Astrocyte of the hippocampus (primary cell): ENCODE measurements around the gene CDH23.
A peak's percentile ranks its signal among the peaks of the same experiment; 100 is the strongest.

Experiments
- DNase-seq: peaks from one replicate; pipeline ENCODE4 v3.0.0; 2011; ENCODE audit warnings: low read depth, low spot score

The CDH23 gene

DNA sequence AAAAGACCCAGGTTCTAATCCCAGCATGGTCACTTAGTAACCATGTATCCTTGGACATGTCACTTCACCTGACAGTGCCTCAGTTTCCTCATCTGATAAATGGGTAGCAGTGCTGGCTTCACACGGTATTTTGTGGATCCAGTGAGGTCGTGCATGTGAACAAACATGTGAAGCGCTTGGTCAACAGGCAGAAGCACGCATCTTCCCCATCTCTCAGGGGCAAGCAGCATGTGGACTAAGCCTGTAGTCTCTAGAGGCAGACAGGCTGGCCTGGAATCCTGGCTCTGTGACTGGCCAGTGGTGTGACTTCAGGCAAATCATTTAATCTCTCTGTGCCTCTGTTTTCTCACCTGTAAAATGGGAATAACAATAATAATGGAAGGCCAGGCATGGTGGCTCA is 207.0 kb downstream of the CDH23 start:
- DNase-seq = no peak

DNA sequence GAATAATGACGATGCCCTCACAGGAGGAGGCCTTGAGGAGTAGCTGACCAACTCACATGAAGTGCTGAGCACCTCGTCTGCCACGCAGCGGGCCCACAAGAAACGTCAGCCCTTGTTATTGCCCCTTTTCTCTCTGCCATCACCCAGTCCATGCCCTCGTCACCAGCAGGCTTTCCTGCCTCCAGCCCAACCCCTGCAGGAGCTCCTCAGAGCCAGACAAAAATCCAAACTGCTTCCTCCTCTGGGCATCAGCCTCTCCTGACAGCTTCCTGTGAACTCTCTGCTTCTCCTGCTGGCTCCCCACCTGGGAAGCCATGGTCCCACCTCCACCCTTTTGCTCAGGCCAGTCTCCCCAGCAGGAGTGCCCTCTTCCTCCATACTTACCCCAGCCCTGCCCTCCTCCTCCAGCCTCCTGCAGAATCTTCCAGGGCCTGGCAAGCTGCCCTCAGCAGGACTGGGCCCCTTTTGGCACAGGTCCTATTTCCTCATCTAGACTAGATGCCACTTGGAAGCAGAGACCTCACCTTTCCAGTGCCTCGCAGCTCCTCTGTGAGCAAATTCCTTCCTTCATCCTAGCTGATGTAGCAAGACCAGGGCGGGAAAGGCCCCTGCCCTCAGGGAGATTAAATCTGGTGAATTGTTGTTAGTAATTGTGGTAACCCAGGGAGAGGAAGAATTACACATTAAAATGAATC is 207.8 kb downstream of the CDH23 start:
- DNase-seq = no peak

DNA sequence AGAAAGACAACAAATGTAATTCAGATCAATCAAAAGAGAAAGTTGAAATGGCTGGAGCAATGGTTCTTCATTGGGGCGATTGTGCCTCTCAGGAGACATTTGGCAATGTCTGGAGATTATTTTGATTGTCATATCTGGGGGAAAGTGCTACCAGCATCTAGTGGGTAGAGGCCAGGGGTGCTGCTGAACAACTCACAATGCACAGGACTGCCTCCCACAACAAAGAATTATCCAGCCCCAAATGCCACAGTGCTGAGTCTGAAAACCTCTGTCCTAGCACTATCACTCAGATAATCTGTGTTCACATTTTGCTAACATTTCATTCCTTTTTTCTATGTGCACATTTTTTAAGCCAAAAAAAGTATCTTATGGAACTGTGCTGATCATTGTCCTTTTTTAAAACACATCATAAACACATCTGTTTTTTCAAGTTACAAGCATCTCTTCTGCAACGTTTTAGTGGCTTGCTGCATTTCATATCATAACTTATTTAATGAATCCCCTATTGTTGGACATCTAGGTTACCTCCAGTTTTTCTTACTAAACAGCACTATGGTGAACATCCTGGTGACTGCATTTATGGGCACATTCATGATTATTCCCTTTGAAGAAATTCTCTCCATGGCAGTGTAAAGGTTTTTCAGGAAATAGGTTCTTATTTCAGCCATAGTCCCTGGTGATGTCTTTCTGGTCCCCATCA is 208.7 kb downstream of the CDH23 start:
- DNase-seq = no peak

DNA sequence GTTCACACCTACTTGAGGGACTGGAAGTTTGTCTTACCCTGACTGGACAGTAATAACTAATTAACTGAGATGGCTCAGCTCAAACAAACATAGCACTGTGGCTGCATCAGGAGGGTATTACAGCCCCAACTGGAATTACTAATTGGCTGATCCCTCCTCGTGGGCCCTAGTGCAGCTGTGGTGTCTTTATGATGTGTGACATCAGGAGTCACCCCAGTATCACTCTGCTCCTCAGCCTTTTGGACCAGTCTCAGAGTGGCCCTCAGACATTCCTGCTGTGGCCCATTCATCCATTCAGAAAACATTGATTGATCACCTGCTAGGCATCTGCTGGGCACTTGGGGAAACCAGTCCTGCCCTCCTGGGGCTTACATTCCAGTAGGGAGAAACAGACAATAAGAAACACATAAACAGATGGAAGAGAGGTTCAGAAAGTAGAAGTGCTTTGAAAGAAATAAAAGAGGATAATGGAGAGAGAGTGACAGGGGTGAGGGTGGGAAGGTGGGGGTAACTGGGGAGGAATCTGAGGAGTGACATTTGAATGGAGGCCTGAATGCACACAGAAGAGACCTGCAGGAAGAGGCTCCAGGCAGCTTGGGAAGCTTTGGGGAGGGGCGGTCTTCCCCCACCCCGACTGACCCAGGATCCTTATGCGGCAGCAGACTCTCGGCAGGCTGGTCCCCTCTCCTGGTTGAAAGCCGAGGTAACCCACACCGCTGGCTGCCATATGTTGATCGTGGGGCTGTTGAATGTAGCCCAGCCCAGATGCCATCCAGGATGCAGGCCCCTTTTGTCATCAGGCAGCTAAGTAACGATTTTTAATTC is 209.7 kb downstream of the CDH23 start:
- no peak for DNase-seq

DNA sequence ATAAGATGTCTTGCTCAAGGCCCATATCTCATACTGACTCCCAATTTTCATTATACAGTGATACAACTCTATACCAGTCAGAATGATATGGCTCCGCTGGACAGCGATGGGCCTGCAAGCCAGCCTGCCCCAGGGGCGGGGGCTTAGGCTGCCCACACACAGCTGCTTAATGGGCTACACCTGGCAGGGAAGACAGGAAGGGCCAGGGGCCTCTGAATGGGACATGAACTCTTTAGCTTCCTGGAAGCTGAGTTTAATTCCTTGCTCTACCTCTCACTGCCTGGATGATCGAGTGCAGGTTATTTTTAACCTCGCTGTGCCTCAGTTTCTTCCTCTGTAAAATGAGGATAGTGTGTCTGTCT is 210.3 kb downstream of the CDH23 start:
- DNase-seq = no peak

DNA sequence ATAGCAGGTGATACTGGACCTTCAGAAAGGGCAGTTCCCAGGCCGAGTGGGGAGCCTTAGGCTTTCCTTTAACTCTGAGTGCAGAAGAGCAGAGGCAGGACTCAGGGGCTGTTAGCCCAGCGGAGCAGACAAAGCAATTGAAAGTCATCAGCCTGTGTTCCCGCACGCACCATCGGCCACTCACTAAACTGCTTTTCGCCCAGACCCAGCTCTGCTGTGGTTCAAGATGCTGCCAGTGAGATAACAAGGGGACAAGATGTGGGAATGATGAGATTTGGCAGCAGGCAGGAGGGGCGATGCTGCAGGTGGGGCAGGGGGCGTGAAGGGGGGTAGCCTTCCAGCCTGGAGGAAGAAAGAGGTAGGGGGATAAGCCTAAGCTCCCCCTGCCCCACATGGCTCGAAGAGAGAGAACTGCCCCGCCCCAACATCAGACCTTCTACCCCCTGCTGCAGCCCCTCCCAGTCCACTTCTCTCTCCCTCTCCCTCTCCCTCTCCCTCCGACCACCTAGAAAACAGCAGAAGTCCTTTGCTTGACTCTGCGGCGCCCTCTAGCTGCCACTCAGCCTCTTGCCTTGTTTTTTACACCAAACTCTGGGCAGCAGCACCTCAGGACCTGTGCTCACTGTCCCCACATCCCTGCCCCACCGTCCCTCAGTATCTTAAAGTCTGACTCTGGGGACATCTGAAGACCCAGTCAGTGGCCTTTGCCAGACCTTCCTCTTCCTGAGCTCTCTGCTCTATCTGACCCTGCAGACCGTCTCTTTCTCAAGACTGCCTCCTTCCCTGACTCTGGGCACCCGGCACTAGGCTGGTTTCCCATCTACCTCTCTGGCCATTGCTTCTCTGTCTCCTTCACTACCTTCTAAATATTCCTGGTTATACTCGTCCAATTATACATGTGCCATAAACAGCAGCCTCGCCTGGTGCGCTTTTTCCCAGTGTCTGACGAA is 212.4 kb downstream of the CDH23 start:
- DNase-seq = peak; percentile 84

DNA sequence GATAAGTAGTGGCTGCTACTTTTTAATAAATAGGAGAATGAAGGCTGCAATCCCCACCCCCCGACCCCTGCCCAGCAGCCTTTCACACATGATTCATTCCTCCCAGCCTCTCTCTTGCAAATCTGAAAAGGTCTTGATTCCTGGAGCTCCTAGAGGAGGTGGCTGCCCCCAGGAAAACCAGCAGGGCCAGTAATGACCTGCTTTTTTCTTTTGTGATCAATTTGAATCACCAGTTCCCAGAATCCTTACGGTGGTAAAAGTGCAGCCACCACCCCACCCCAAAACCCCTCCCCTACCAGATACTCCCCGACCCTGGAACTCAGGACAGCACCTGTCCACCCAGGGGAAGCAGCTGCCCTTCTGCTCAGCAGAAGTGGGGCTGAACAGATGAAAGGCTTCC is 213.9 kb downstream of the CDH23 start:
- no peak for DNase-seq

DNA sequence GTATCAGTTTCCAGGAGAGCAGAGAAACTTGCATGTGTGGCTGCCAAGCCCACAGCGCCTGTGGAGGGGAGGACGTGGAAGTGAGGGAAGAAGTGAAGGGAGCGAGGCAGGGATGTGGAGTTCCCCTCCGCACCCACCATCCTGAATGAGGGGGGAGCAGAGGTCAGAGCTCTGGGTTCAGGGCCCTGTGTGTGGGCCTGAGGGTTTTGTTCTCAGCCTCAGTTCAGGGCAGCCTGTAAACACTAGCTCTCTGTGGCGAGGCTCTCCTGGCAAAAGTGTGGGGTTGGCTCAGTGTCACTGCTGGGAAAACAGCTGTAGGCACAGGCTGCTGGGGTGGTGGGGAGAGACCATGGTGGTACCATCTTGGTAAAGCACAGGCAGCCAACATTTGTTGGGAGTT is 214.4 kb downstream of the CDH23 start:
- no peak for DNase-seq

DNA sequence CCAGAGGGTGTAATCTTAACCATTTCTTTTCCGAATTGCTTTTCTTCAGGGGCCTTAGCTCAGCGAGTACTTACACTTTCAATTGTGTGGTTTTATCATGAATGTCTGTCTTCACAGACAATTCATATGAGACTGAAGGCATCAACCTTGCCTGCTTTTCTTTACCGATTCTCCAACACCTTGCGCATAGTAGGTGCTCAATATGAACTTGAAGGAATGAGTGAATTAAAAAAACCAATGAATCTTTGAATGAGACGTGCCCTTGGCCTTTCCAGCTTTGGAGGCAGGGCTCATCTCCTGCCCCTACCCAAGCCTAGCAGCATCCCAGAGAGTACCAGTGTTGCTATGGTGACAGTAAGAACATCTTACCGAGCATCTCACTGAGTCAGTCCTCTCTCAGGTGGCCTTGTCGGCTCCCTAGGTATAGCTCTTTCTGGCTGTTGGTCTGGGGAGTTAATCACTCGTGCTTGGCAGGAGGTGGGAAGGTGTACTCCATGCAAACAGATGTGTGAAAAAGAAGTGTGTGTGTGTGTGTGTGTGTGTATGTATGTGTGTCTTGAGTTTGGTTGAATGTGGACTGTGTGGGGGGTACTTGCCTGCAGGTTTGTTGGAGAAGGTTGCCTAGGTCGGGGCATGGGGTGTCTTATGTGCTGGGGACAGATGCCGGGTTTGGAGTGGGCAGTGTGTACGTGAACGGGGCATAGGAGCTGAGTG is 215.1 kb downstream of the CDH23 start:
- no peak for DNase-seq

DNA sequence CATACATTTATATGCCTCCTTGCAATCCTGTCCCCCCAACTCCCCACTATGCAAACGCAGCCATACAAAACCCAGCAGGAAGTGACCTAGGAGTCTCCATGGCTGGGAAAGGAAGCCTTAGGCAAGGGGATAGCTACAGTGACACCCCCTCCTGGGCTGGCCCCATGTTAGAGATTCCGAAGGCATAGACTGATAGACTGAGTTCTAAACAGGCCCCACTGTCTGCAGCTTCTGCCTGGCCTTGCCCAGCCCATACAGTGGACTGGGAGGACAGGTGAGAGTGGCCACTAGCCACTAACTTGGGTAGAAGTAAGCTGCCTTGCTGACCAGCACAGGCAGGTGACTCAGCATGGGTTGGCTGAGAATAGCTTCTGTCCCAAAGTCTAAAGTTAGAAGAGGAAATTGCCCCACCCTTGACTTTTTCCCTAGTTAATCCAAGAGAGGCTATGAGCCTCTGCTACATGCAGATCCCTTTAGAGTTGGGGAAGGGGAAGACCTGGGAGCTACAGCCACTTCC is 216.6 kb downstream of the CDH23 start:
- no peak for DNase-seq

DNA sequence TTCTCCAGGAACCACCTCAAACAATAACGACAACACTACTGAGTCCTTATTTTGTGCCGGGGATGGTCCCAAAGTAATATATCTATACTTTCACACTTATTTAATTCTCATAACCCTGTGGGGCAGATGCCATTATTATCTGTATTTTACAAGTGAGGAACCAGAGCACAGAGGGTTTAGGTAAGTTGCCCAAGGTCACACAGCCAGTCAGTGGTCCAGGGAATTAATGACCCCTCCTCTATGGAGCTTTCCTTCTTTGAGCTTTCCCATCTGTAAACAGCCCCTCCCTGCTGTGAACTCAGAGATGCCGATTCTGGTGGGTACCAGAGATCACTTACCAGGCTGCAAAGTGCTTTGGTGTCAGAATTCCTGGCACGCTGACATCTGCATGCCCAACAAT is 217.2 kb downstream of the CDH23 start:
- DNase-seq = no peak

DNA sequence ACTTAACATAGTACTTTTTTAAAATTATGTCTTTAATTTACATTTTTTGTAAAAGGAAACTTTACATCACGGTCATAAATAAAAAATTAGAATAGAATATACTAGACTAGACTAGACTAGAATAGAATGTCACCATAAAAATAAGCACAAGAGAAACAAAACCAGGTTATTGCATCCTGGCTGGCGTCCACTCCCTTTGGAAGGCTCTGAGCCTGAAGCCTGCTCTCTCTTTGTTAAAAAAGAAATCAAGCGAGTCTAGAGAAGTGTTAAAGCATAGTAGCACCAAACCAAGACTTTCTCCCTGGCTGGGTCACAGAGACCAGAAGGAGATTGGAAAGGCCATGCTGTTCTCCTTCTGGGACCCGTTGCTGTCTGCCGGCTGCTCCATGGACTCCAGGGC is 218.2 kb downstream of the CDH23 start:
- DNase-seq = no peak

DNA sequence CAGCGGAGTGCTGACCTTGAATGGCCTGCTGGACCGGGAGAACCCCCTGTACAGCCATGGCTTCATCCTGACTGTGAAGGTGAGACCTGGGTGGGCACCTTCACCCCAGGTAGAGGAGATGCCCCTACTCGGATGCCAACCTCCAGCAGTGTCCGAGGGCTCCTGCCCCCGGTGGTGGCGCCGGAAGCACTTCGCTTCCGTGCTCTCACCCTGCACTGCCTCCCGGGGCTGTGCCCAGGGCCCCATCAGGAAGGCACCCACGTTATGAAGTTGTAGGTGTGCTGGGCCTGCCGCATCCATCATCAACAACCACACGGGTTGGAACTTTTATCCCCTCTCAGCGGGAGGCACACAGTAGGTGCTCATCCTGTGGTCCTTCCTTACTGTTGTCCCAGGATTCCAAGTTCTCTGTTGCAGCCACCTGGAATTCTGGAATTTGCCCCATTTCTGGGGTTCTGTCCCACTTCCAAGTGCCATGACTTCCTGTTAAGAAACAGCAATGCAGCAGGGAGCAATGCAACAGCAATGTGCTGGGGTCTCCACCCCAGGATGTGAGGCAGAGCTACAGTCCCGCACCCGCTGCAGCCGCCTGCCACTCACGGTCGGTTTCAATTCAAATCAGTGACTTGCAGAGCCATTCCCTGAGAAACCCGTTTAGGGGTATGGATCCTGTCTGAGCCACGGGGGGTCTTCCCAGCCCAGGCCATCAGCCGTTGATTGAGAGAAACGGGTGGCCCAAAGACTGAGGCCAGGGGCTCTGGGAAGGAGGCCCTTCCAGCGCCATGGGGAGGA is 219.0 kb downstream of the CDH23 start:
- DNase-seq = no peak

DNA sequence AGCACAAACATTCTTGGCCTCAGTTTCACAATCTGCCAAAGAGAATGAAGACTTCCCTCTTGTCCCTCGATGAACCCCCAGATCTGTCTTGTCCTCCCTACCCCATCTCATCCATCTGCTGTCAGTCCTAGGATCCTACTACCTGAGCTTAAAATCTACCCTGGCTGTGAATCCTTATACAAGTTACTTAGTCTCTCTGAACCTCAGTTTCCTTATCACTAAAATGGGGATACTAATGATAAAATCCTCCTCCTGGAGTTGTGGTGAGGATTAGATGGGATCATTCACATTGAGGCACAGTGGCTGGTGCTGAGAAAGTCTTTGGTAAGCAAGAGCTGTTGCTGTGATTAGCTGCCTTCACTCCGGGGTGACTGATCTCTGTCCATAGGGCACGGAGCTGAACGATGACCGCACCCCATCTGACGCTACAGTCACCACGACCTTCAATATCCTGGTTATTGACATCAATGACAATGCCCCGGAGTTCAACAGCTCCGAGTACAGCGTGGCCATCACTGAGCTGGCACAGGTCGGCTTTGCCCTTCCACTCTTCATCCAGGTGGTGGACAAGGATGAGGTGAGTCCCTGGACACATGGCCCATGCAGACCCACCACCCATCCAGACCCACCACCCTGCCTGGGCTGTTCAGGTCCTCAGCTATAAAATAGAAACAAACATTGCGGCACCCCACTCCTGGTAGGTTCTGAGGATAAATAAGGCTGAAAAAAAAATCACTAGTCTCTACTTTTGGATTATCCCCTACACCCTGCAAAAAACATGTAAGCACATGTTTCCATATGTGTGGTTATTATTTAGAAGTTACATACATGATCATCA is 220.3 kb downstream of the CDH23 start:
- no peak for DNase-seq

DNA sequence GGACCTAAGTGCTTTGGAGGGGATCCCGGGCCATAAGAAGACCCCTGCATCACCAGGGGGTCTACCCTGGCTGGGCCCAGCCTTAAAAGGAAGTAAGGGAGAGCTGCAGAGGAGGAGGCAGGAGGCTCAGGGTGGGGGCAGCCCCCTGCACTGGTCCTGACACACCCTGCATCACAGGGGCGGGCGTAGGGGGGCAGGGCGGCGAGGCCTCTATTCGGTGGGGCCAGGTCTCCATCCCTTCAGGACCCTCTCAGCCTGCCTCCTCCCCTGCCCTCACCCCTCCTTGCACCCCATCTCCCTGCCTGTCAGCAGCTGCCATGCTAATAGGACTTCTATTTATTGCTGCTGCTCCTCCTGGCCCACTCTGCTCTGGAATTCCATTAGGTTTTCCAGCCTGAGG is 221.5 kb downstream of the CDH23 start:
- DNase-seq = no peak

DNA sequence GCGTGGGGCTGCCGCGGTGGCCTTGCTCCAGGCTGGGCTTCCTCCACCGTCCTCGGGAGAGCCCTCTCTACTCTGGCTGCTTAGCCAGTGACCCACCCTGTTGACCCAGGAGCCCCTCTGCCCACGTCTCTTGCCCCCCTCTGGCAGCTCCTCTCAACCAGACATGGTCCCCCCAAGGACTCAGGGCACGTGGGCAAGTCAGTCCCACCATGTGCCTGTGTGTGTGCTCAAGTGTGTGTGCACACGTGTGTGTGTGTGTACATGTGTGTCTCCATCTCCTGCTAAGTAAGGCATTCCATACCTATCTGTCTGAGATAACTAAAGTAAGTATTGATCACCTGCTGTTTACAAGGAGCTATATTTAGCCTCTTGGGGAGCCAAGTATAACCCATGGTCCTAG is 221.9 kb downstream of the CDH23 start:
- DNase-seq = no peak

DNA sequence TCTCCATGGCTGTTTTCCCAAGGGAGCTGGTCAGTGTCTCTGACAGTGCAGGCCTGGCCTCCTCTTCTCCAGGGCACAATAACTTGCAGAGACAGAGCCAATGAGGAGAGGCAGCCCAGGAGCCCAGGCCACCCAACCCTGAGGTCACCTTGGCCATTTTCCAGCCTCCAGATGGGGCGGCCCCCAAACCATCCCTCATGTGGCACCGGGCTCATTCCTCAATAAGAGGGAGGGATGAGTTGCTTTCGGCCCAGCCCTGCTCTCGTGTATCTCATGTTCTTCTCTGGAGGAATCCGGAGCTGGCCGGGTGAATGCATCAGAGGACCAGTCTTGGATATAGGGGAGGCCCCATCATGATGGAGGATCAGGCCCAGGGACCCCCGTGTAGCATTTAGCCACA is 223.9 kb downstream of the CDH23 start:
- DNase-seq = no peak

DNA sequence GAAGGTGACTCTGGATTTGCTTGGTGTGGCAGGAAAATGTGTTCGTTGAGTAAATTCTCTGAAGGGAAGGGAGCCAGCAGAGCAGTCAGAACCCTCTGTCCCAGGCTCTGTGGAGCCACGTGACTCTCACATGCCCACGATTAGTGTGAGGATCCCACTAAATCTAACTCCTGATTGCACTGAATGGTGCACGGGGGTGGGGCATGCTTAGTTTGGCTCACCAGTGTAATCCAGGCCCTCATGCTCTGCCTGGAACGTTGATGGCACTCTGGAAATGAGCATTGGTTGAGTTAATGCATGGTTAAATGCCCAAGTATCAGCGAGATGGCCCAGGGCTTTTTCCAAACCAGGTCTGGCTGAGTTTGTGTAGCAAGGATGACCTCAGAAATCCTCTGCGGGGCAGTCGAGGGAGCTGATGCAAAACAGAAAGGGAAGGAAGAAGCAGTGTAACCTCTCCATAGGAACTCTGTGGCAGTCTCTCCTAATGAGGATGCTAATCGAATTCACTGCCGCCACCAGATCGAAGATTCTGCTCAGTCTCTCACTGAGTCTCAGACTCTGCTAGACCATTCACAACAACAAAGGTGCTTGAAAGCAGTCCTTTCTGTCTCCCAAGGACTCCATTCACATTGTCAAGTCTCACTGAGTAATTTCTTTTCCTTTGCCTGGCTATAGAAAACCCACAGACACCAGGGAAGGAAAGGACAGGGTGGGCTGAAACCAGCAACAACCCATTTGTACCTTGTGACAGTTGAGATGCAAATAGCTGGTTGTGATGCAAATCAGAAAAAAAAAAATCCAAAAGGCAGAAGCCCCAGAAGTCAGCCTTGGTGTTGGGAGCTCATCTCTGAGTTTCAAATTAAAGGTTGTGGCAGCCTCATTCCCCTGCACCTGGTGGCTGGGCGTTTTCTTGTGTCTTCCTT is 224.8 kb downstream of the CDH23 start:
- peak; percentile 46 for DNase-seq
